Measurements from ENCODE around the gene SPRY2. TPM values are rescaled to one million over a fixed set of nuclear protein-coding genes. Genes with fewer than 3 reads are reported as not detected.

SPRY2 gene
- total and polyA plus RNA-seq, 2 of the 8 experiments (the other 6 are each of a cell fraction or from before 2014, with no cell fraction given), result 37.7 to 37.9 TPM

DNA sequence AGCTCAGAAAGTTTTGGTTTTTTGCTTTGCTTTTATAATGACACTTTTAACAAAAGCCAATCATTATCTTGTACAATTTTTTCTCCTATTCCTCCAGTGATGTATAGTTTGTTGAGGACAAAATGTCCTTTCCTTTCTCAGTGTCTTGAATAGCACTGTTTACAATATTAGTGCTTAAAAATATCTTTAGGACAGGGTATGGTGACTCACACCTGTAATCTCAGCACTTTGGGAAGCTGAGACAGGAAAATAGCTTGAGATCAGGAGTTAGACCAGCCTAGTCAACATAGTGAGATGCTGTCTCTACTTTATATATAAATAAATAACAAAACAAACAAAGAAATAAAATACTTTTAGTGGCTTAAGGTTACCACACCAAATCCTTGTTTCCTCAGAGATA lies 41.9 kb downstream of the SPRY2 start (continued):
- TF ChIP-seq BACH1 (IDR thresholded peaks at IDR 0.05; ENCODE audit: low read length) (no peak), CHD2 (IDR thresholded peaks at IDR 0.05; ENCODE audit: low read length) (no peak), TAF7 (optimal IDR thresholded peaks at IDR 0.05; ENCODE audit: borderline replicate concordance, low read depth, low read length) (no peak), TCF12 (IDR thresholded peaks at IDR 0.05; ENCODE audit: low read depth, low read length) (no peak), KDM1A (IDR thresholded peaks at IDR 0.05; ENCODE audit: borderline replicate concordance, low read length) (no peak)

Data from H1 (cell line).